ENCODE measurements around the gene CRYBA1.
A peak's percentile ranks its signal among the peaks of the same experiment; 100 is the strongest.
"Not testable (repeated sequence)": the region's sequence is repeated elsewhere in the genome, so short reads cannot be mapped to it uniquely, and the experiment has no call there.

The CRYBA1 gene

DNA sequence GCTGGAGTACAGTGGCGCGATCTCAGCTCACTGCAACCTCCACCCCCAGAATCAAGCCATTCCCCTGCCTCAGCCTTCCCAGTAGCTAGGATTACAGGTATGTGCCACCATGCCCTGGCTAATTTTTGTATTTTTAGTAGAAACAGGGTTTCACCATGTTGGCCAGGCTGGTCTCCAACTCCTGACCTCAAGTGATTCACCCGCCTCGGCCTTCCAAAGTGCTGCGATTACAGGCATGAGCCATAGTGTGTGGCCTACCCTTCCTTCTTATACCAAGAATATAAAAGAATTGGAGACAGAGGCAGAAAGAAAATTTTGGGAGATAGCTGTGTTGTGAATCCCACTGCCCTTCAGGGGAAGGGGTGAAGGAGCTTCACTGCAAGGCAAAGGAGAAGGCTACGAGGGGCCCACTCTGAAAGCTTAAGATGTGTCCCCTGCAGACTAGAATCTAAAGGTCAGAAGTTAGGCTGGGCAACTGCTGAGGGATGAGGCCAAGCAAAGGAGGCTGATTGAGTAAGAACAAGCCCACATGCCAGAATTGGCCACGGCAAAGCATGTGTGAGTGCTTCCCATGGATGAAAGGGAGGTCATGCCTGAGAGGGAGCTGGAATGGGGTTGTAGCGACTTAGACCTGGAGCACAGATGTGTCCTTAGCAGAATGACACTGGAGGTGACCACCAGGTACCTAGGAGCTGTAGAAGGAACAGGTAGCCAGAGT, 8.4 kb upstream of the CRYBA1 start:
- DNase-seq, result no peak

DNA sequence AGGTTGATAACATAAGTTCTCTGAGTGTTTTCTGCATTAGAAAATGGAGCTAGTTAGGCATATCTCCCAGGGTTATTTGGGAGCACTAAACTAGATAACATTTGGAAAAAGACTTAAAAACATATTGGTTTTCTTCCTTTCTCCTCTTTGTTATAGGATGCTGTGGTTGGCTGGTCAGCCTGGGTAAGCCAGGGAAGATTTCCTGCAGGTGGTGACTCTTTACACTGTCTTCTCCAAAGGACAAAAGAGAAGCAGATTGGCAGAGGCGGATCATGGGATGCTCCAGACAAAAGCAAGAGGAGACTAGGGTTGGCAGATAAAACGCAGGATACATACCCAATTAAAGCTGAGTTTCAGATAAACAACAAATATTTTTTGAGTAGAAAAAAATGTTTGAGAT, 6.2 kb upstream of the CRYBA1 start:
- DNase-seq, result no peak

DNA sequence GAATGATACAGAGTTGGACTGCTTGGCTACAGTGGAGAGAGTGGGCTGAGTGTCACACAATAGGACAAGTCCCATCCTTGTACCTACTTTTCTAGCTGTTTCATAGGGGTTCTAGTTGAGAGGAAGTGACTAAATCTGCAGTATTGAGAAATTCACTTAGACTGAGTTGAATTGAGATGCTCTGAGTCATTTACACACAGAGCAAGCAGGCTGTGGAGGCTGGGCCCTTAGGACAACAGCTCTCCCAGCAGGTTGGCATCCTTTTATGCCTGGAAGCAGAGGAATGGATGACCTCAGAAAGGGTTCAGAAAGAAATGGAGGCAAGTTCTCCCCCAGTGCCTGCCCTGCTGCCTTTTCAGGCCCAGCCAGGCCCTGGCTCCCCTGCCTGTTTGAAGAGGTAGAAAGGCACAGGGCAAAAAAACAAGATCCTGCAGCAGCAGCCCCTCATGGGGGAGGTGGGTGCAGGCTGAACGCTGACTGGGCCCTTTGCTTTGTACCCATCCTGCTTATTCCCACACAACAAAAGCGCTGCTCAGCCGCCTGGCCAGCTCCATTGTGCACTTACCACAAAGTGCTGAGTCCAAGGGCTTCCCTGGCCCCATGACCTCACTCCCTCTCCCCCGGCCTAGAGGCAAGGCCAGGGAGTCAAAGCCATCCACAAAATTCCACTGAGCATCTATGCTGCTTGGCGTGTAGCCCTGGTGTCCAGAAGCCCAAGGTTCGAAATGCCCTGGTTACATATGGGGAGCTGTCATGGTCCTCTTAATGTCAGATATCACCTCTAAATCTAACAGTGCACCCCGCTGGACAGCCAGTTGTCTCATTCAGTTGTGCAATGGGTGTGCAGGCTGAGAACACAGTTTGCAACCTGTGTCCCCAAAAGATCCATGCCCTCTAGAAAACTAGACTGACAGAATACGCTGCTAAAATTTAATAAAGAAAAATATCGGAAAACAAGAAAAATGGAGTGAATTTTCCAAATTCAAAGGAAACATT, 5.4 kb upstream of the CRYBA1 start:
- no peak for DNase-seq

DNA sequence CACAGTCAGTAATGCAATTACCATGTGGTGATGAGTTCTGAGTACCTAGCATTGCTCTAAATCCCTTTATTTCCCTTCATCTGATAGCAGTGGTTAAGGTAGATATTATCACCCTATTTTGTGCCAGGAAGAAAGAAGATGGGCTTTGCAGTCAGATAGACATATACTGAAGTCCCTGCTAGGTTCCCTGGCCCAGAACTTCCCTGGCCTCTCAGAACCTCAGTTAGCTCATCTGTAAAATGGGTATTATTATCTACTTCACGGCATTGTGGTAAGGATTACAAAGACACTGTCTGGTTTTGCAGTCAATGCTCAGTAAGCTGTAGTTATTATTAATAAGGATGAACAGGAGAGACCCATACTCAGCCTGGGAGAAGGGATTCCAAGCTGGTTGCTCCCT, 4.6 kb upstream of the CRYBA1 start:
- DNase-seq, result no peak

DNA sequence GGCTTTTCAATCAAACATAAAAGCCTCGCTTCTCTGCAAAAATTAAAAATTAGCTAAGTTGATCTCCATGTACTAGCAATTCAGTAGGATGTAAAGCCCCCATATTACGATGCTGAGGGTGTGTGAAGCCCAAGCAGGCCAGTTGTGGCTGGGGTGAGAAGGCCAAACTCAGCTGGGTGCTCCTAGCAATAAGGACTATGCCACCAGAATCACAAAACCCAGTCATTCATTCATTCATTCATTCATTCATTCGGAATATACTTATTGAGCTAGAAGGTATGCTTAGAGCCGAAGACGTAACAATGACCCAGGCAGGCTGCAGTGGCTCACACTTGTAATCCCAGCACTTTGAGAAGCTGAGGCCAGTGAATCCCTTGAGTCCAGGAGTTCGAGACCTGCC, 3.9 kb upstream of the CRYBA1 start:
- DNase-seq, result no peak

DNA sequence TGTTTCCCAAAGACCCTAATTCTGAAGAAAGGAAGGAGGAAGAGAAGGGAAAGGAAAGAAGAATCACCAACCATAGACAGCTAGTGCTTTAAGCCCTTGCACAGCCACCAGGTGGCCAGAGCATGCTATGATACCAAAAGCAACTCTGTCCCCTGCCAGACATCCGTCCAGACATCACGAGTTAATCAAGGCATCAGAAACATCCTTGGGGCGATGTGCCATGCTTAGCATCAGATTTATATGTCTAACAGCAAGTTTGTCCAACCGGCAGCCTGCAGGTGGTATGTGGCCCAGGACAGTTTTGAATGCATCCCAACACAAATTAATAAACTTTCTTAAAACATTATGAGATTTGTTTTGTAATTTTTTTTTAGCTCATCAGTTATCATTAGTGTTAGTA, 2.9 kb upstream of the CRYBA1 start:
- no peak for DNase-seq

DNA sequence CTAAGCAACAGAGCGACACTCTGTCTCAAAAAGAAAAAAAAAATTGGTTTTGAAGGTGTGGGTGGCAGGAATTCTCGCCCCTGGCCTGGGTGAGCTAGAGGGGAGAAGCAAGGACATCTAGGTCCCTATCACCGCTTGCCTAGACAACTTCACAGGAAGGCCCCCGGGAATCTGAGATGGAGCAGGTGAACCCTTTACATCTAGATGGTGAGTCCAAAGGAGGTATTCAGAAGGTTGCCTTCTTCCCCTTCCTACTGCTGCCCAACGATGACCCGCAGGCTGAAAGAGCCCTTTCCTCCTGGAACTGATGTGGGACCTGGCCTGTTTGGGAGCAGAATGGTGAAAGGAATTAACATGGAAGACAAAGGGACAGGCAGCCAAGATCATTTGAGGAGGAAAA, 1.3 kb upstream of the CRYBA1 start:
- DNase-seq, result no peak

DNA sequence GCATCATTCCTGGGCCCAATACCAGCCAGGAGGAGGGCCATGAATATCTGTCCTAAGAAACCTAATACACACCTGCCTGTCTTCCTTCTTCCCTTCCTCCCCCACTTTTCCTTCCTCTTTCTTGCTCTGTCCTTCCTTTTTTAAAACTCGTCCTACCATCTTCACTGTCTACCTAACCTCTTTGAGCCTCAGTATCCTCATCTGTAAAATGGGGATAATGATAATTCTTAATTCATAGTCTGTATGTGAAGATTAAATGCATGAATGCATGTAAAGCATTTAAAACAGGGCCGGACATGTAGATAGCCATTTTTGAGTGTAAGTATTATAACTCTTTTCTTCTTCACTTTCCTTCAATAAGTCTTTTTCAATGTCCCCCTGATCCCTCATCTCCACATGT, 560 bp downstream of the CRYBA1 start:
- no peak for DNase-seq

DNA sequence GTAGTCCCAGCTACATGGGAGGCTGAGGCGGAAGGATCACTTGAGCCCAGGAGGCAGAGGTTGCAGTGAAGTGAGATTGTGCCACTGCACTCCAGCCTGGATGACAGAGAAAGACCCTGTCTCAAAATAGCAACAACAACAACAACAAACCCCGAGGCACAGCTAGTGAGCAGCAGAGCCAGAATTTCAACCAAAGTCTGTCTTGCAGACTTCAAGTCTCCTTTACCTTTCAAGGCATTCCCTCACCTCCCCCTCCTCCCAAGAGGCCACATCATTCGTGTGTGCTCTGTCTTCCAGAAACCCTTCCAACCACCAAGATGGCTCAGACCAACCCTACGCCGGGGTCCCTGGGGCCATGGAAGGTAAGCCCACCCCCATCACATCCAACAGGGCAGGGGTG, 2.2 kb downstream of the CRYBA1 start:
- no peak for DNase-seq

DNA sequence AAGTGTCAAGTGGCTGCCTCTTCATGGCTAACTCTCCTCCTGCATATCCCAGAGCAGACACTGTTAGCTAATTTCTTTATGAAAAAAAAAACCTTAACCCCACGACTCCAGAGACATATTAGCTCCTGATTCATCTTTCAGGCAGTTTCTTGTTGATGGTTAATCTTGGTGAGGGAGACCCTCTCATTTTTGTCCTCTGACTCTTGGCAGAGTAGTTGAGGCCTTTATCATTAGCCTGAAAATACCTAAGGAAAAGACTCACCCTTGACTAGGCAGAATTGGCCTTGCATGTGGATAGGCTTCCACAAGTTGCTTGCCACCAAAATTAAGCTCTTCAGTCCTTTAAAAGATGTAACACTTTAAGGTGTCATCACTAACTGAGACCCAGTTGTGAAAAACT, 4.0 kb downstream of the CRYBA1 start:
- no peak for DNase-seq

DNA sequence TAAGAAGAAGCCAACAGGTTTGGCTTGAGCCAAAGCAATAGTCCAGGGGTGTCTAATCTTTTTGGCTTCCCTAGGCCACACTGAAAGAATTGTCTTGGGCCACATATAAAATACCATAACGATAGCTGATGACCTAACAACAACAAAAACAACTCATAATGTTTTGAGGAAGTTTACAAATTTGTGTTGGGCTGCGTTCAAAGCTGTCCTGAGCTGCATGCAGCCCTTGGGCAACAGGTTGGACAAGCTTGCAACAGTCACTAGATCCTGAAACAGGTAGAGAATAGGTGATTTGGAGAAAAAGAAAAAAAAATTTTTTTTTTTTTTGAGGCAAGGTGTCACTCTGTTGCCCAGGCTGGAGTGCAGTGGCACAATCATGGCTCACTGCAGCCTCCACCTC, 4.5 kb downstream of the CRYBA1 start:
- no peak for DNase-seq

DNA sequence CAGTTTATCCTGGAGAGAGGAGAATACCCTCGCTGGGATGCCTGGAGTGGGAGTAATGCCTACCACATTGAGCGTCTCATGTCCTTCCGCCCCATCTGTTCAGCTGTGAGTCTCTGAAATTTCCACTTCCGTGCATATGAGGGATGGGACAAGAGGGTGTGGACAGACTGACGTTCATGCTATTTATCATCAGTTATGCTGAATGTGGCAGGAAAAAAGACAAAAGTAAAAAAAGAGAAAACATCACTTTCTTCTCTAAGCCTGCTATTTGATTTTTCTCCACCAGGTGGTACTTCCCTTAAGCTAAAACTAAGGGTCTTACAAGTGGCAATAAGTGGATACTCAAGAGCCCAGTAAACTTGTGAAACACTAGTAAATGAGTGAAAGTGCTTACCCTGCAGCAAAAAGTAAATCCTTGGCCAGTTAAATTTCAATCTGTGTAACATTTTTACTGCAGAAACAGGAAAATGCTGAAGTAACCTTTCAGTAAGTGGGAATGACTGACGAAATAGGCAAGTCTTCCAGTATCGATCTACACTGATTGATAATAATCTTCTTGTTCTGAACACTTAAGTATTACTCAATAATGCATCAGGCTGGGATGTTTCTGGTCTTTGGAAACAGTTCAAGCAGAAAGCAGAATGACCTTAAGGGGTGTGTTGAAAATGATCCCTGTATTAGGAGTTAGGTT, 5.6 kb downstream of the CRYBA1 start:
- peak; percentile 21 for DNase-seq

DNA sequence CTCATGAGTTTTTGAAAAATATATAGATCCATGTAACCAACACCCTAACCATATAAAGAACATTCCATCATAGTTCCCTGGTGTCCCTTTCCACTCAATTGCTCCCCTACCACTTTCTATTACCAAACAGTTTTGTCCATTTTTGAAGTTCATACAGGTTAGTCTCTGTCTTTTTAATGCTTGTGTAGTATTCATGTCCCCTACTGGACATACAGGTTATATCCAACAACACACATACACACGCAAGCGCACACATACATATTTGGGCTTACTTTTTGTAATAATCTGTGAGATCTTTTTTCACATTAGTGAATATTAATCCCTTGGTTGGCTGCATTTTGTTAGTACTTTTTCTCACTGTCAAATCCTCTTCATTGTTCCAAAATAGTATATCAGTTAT, 6.4 kb downstream of the CRYBA1 start:
- DNase-seq, result no peak

DNA sequence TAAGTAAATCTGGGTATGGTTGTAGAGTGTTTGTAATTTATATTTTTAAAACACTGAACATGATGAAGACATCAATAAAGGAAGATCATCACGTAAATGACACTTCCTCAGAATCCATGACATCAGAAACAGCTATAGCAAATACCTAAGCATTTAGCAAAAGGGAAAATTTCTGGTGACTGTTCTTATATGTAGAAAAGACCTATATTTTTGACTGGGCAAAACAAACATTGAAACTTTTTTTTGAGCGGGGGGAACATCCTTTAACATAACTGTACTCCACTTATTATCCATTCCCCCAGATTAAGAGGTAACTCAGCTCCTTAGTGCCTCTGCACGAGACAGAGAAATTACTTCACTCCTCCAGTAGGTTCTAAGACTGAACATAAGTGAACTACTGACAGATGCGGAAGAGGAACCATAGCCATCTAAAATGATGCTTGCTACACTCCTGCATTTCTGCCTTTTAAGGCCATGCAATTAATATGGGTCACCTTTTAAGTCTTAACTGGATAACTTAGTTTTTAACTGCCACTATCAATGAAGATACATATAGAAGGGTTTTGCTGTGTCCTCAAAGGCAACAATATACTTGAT, 9.4 kb downstream of the CRYBA1 start:
- DNase-seq, result no peak

DNA sequence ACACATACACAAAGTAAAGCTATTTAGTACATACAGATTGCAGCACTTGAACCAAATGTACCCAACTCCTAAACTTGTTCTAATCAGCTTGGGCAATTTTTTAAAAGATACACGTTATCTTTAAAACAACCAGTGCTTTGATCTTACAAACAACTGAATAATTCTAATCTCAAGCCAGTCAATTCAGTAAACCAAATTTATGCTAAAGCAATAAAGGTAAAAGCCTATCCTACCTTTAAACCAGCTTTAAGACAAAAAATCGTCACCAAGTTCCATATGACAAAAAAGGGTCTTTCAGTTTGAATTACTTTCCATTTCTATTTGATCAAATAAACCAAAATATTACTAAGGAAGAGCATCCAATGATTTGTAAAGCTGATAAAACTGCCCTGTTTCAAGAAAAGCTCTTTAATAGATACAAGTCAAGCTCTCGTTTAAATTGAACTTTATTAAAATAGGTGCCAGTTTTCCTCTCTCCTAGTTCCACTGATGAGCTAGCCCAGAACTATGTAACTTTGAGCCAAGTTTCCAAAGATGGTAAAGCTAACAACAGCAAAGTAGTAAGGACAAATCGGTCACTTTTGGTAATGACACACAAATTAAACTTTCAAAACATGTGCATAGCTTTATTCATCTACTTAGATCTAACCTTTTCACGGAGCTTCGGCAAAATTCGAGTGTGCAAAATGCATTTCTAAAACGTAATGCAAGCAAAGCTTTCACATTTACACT, 10.2 kb downstream of the CRYBA1 start:
- no peak for DNase-seq

DNA sequence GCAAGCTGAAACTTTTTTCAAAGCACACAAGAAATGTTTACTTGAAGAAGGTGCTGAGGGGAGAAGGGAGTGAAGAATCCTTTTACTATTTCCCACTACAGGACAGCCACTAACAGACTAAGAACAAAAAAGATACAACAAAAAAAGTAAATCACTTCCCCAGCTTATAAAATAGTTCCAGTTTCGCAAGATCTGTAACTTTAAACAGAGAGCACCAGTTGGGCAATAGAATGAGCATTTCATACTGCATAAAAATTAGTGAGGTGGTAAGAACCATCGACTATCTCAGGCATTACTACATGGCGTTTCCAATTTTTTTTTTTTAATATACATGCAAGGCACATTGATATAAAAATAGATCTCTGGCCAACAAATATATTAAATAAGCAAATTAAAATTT, 11.1 kb downstream of the CRYBA1 start:
- DNase-seq, result no peak

DNA sequence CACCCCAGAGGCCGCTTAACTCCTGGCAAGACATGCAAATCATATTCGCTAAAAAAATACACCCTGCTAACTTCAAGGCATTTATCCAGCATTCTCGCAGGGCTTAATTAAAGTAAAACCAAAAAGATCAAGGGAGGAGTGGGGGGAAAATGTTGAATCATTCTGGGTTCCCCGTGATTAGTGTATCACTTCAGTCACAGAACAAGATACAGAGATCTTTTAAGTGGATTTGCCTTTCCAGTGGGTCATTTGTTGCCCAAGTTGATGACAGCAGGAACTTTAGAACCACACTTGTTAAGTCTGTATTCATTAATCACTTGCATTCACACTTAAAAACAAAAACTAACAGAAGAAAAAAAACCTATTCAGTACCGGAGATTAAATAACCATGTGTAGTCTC, 17.3 kb downstream of the CRYBA1 start:
- no peak for DNase-seq

DNA sequence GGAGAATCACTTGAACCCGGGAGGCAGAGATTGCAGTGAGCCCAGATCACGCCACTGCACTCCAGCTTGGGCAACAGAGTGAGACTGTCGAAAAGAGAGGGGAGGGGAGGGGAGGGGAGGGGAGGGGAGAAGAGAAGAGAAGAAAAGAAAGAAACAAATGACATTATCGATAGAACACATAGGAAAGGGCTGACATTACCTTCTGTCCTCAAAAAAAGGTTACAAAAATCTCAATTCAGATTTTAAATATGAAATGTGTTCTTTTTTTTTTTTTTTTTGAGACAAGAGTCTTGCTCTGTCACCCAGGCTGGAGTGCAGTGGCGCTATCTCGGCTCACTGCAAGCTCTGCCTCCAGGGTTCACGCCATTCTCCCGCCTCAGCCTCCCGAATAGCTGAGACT, 25.3 kb downstream of the CRYBA1 start:
- DNase-seq, result not testable (repeated sequence)

DNA sequence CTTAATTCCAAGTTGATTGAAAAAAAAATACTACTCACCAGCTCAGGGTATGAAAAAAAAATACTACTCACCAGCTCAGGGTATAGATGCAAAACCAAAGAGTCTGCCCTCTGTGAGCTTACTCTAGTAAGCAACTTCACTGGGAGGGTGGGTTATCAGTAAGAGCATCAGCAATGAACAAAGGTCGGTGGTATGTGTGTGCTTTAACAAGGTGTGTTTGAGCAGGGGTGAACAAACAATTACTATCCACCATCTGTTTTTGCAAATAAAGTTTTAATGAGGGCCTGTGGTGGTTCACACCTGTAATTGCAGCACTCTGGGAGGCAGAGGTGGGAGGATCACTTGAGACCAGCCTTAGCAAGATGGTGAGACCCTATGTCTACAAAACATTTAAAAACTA, 27.3 kb downstream of the CRYBA1 start:
- DNase-seq, result no peak

DNA sequence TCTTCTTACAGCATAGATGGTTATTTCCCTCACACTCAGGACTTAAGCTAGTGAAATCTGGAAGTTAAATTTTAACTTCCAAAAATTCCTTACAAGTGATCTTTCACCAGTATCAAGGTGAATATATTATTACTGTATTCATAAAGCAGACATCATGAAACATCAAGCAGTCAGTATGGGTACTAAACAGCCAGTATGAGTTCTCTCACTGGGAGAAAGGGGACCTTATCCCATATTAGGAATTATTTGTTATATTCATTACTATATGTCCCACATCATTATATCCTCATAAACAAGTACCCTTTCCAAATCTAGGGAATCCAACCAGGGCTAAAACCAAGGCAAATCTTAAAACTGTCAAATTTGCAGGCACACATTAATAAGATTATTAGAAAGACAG, 32.0 kb downstream of the CRYBA1 start:
- DNase-seq, result no peak

DNA sequence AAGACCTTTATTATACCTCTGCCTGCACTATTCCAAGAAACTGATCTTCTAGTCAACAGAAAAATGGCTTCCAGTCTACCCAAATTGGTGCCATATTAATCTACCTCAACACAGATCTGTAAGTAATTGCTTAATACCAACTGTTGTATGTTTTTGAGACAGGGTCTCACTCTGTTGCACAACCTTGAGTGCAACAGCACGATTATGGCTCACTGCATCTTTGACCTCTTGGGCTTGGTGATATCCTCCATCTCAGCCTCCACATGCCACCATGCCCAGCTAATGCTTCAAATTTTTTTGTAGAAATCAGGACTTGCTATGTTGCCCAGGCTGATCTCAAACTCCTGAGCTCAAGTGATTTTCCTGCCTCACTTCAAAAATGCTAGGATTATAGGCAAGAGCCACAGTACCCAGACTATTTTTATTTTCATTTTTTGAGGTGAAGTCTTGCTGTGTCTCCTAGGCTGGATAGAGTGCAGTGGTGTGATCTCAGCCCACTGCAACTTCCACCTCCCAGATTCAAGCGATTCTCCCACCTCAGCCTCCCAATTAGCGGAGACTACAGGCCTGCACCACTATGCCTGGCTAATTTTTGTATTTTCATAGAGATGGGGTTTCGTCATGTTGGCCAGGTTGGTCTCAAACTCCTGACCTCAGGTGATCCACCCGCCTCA, 32.9 kb downstream of the CRYBA1 start:
- DNase-seq, result no peak

DNA sequence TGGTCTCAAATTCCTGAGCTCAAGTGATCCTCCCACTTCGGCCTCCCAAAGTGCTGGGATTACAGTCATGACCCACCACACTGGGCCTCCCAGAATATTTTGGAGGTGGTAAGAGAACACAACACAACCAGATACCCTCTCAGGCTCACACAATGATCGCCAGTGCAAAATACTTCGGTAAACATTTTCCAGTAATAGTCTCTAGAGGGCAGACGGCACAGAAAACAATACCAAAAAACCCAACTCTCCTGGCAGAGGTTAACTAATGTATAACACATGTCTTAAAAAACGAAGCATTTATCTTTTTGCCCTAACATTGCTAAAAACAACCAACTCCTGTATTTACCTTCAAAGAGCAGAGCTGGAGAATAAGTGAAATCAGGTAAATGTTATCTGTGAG, 36.8 kb downstream of the CRYBA1 start:
- DNase-seq, result no peak
